ENCODE measurements around the gene ANXA3.
"Not testable (repeated sequence)": the region's sequence is repeated elsewhere in the genome, so short reads cannot be mapped to it uniquely, and the experiment has no call there.

ANXA3 gene, protein sequence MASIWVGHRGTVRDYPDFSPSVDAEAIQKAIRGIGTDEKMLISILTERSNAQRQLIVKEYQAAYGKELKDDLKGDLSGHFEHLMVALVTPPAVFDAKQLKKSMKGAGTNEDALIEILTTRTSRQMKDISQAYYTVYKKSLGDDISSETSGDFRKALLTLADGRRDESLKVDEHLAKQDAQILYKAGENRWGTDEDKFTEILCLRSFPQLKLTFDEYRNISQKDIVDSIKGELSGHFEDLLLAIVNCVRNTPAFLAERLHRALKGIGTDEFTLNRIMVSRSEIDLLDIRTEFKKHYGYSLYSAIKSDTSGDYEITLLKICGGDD

GRCh38 chr4:78551420-78552351, at the start of gene ANXA3:
TSS of gene ANXA3 (plus strand) at chr4:78551770. CDS start at chr4:78554474, 2,704 bp downstream.
- no peak for DNase-seq (ENCODE audit: low read depth)

- DNase-seq (ENCODE audit: low read depth): not testable (repeated sequence)
These were observed 45.3 kb upstream of the ANXA3 start for GRCh38 chr4:78506260-78506659.

GRCh38 chr4:78509043-78509442, 42.5 kb upstream of the ANXA3 start:
- no peak for DNase-seq (ENCODE audit: low read depth)

- peak; percentile 56 for DNase-seq (ENCODE audit: low read depth)
These were observed 41.5 kb upstream of the ANXA3 start for GRCh38 chr4:78510108-78510507.

DNA sequence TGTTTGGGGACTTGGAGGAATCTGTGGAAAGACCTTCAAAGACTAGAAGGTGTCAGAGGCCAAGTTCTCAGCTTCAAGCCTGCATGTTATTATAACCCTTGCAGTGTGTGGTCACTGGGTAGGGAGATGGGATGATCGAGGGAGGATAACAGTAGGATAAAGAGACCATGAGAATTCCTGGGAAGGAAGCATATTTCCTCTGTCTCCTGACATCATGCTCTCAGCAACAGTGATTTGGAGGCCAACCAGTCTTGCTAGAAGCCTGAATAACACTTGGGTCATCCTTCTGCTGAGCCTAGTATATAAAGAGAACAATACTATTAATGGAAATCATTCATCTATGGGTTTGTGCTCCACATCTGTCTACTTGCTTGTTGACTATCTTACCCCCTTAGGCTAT, 40.9 kb upstream of the ANXA3 start:
- DNase-seq (ENCODE audit: low read depth): peak; percentile 80

DNA sequence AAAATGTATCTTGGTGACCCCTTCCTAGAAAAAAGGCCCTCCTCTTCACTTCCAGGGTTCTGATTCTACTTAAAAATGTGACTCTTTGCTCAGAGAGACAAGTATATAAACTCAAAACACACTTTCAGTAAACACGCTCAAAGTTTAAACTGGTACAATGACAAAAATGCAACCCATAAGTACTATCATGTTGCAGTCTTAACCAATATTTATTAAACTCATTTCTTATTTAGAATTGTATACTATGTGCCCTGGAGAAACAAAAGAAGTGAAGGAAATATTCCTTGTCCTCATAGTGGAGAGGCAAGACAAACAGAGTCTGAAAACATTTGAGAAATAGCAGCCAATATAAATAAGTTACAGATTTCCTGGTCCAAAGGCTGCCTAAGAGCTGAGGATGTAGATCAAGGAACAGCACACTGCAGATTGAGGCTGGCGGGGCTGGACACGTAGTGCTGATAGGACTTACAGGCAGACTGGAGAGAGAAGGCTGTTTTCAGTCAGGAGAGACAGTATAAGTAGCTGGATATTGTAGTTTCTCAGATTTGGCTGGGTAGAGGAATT, 39.1 kb upstream of the ANXA3 start:
- DNase-seq (ENCODE audit: low read depth): peak; percentile 19

DNA sequence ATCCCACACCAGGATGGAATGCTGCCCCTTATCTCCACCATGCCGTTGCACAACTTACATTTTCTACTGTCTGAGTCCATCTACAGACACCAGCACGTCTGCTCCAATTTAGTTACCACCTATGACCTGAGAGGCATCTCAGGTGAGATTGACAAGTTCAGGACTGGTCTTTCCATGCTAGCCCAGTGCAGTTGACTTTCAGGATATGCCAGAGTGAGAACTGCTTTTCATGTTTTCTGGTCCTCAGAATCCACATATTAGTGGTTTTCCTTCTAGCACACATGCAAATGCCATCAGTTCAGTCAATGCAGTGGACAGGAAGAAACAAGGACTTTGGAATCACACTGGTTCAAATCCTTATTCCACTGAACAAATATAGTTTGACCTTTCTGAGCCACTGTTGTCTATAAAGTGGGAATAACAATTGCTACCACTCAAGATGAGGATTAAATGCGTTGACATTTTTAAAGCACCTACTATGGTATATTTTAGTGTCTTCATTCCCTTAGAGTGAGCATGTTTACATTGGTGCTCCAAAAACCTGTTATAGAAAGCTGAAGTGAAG, 38.1 kb upstream of the ANXA3 start:
- DNase-seq (ENCODE audit: low read depth): no peak

DNA sequence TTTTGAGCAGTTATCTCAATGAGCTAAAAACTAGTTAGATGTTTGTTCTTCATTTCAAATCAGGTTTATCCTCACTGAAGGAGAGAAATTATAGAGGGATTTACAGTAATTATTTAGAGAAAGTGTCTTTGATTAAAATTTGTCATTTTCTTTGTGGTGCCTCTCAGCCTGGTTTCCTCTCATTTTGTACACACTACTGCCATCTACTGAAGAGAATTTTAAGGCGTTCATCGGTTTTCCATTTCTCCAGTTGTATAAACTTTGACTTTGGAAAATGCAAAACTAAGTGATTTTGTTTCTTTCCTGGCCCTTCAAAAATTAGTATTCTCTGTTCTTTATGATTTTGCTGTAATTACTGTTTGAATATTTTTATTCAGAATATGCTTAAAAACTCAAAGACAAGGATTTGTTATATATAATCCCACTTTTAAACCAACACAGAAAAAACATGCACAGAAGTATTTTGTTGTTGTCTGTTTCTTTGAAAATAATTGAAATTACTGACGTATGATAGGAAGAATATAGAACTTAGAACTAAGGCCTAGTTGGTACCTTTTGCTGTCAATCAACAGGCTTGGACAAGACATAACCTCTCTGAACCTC, 34.4 kb upstream of the ANXA3 start:
- DNase-seq (ENCODE audit: low read depth): peak; percentile 58

DNA sequence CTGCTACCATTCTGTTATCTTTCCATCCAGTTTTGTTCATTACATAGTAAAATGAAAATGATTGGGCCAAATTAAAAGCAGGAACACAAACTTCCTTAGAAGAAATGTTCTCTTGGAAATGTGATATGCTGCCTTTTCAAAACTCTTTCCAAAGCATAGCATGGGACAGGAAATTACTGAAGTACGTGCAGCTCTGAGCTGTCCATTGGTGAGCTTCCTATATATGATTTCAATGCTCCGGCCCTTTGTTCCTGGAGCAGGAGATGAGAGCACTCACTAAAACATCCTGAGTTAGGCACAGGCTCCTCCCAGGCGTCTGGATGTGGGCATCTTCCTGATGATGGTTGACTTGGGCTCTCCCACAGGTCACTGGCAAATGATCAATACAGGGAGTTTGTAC, 33.0 kb upstream of the ANXA3 start:
- DNase-seq (ENCODE audit: low read depth): peak; percentile 8

DNA sequence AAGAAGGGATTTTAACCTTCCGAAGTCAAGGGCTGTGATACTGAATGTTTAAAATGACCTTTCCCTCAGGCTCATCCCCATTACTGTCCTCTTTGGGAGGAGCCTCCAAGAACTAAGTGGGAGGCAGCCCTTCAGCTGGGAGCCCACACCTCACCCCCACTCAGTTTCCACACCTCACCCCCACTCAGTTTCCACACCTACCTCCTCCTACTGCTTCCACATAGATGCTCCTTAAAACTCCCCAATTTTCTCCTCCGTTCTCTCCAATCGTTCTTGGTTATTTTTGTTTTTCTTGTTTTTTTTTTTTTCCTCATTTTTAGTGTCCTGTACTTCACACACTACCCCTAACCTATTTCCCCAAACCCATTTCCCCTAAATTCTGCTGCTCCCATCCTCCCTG, 31.6 kb upstream of the ANXA3 start:
- no peak for DNase-seq (ENCODE audit: low read depth)

DNA sequence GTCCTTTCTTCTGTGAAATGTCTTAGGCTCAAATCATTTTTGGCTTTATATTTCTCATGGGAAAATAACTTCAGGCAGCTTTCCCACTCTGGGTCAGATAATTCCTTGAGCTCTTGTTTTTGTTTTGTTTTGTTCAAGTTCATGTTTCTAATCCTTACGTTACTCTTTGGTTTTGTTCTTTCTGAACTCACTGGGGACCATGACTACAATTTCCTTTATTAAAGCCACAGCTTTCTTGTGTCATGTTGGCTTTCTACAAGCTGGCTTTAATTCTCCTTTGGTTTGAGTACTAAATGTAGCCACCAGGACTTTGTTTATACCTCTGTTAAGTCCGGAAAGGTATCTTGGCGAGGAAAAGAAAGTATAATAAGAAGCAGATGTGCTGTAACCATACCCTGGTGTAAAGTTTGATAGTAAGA, 30.8 kb upstream of the ANXA3 start:
- DNase-seq (ENCODE audit: low read depth): peak; percentile 26

DNA sequence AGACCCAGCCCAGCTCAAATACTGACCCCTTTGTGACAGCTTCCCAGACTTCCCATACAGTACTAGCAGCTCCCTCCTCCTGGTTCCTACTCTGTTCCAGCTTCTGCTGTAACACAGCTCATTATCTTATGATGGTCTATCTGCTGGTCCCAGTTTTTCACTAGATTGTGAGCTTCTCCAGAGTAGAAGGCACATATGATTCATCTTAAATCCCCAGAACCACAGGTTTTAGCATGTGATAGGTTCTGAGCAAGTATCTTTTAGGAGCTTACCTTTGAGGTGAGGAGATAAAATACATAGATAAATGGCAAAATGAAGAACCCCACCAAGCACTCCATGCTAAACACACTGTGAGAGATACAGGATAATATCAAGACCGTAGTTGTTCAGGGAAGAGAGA, 27.6 kb upstream of the ANXA3 start:
- DNase-seq (ENCODE audit: low read depth): no peak

GRCh38 chr4:78525559-78525958, 26.0 kb upstream of the ANXA3 start:
- no peak for DNase-seq (ENCODE audit: low read depth)

DNA sequence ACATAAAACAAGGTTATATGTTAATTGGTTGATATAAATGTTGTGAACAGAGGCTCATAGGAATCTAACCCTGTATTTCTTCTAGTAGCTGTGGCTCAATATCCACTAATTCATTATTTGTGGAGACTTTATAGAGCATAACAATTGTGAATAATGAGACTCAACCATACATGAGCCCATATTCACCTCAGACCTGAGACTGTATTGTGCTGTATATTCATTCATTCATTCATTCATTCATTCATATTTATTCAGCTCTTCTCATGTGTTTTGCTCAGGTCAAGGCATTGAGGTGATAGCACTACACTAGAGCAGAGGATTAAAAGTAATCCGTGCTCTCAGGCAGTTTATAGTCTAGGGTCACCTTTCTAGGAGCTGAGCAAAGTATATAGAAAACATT, 24.5 kb upstream of the ANXA3 start:
- no peak for DNase-seq (ENCODE audit: low read depth)

GRCh38 chr4:78527555-78527954, 24.0 kb upstream of the ANXA3 start:
- DNase-seq (ENCODE audit: low read depth): no peak

GRCh38 chr4:78528327-78528726, 23.2 kb upstream of the ANXA3 start:
- DNase-seq (ENCODE audit: low read depth): peak; percentile 64

GRCh38 chr4:78529569-78530209, 21.9 kb upstream of the ANXA3 start:
- DNase-seq (ENCODE audit: low read depth): peak; percentile 61

DNA sequence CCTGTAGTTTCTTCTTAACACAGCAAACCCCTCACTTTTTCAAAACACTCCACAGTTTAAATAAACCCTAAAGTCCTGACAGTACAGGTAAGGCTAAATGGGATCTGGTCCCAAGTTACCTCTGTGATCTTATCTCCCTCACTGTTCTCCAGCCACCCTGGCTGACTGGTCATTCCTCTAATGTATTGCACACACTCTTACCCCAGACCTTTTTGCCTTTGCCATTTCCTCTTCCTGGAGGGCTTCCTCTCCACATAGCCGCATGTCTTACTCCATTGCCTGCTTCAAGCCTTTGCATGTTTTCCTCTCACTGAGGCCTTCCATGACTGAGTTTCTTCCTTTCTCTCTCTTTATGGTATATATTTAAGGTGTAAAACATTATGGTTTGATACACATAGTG, 19.5 kb upstream of the ANXA3 start:
- no peak for DNase-seq (ENCODE audit: low read depth)

GRCh38 chr4:78533854-78534253, 17.7 kb upstream of the ANXA3 start:
- DNase-seq (ENCODE audit: low read depth): no peak

- no peak for DNase-seq (ENCODE audit: low read depth)
These were observed 17.1 kb upstream of the ANXA3 start for GRCh38 chr4:78534286-78534955.

DNA sequence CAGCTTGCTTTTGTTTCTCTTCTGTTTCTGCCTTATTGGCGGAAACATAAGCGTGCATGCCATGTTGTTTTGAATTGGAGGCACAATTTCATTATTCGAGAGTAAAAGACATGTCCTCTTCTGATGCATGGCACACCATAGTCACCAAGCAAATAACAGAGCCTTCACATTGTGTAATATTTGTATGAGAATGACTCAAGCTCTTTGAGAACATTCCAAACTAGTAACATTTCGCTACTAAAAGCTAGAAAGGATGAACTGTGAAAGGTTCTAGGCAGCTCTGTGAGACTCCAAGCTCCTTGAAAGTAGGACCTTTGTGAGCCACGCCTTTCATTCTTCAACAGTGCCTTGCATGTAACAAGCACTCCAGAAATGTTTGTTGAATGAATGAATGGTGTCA, 9.2 kb upstream of the ANXA3 start:
- peak; percentile 68 for DNase-seq (ENCODE audit: low read depth)
